HepG2 (cell line): ENCODE measurements around the gene NEMF. TPM values are rescaled to one million over a fixed set of nuclear protein-coding genes. Genes with fewer than 3 reads are reported as not detected.

Source experiments
- ATAC-seq: fragments of 200-7000 bp; cut with Tn5 transposase; 3 replicates; pipeline ENCODE4 v1.9.1; 2020; ENCODE audit warnings: mild to moderate bottlenecking, moderate library complexity
- BruUV-seq: library from RNA; stranded (reverse); fragments of 400-500 nt; replicated peaks from 2 replicates; lab custom pipeline; 2021; lab: Mats Ljungman, UMichigan
- CTCF ChIA-PET: fragments of 300-600 bp; formaldehyde crosslinking; extraction: SDS; loops from one replicate; lab custom pipeline; 2021; ENCODE audit warnings: low total read pairs, inconsistent platforms, low intra/inter-chr PET ratio; lab: Yijun Ruan, JAX
- POLR2A ChIA-PET: fragments of 350-600 bp; sonication (Branson Sonifier 250); formaldehyde crosslinking; loops from one replicate; lab custom pipeline; 2020; ENCODE audit warnings: antibody characterized with exemption, inconsistent platforms; lab: Yijun Ruan, JAX
- DNase-seq: peaks from one replicate; pipeline ENCODE4 v3.0.0-alpha.2; 2015; ENCODE audit warnings: low spot score
- FAIRE-seq: peaks from 3 replicates; lab custom pipeline; 2011; peaks lifted over from hg19 to GRCh38; lab: Jason Lieb, UNC
- H2AFZ ChIP-seq: one replicate; pipeline ENCODE4 v1.6.1; 2011; ENCODE audit warnings: low read length, inconsistent platforms
- H3K27ac ChIP-seq: fragments of 300-600 bp; 3 replicates; pipeline ENCODE4 v1.8.0; 2011; ENCODE audit warnings: mixed run types, mild to moderate bottlenecking, mixed read lengths, low read length, inconsistent platforms; ENCODE audit not compliant: insufficient read depth; ENCODE audit errors: extremely low read length
- H3K27me3 ChIP-seq, 2 experiments: fragments of 200-600 bp in 1 of 2; 2 replicates in 1 of 2; 3 replicates in 1 of 2; pipeline versions ENCODE4 v1.6.0 to v1.8.0; 2011; ENCODE audit warnings: low read length in 2 of 2, mild to moderate bottlenecking in 2 of 2, moderate library complexity in 2 of 2, inconsistent platforms in 1 of 2; ENCODE audit not compliant: insufficient read depth in 2 of 2, control insufficient read depth in 1 of 2
- H3K36me3 ChIP-seq, 2 experiments: fragments of 200-600 bp in 1 of 2; replicated peaks in 1 of 2; 2 replicates in 1 of 2; 3 replicates in 1 of 2; pipeline versions ENCODE4 v1.5.1 to v1.8.0; 2011; ENCODE audit warnings: low read length in 2 of 2, inconsistent platforms in 1 of 2; ENCODE audit not compliant: insufficient read depth in 2 of 2, control insufficient read depth in 1 of 2
- H3K4me1 ChIP-seq: 2 replicates; pipeline ENCODE4 v1.5.1; 2012; ENCODE audit warnings: low read length, inconsistent platforms; ENCODE audit not compliant: insufficient read depth
- H3K4me2 ChIP-seq: 2 replicates; pipeline ENCODE4 v1.6.0; 2011; ENCODE audit warnings: low read depth, low read length, inconsistent platforms
- H3K4me3 ChIP-seq, 3 experiments: fragments of 200-600 bp in 1 of 3; sonication (generic), shearing (Covaris generic) in 1 of 3; replicated peaks in 1 of 3; 2 replicates each; pipeline ENCODE4 v1.5.1; 2011 to 2016; ENCODE audit warnings: low read length in 3 of 3, inconsistent platforms in 2 of 3, low read depth in 2 of 3, mild to moderate bottlenecking in 2 of 3, control low read depth in 1 of 3, mixed read lengths in 1 of 3; ENCODE audit not compliant: insufficient read depth in 1 of 3
- H3K79me2 ChIP-seq: one replicate; pipeline ENCODE4 v1.6.1; 2011; ENCODE audit warnings: low read length, inconsistent platforms; ENCODE audit not compliant: insufficient read depth
- H3K9ac ChIP-seq: 2 replicates; pipeline ENCODE4 v1.6.0; 2011; ENCODE audit warnings: mild to moderate bottlenecking, low read depth, low read length, inconsistent platforms; ENCODE audit not compliant: insufficient read depth
- H3K9me3 ChIP-seq: 2 replicates; pipeline ENCODE4 v1.5.1; 2012; ENCODE audit warnings: mild to moderate bottlenecking, low read length
- H4K20me1 ChIP-seq: 2 replicates; pipeline ENCODE4 v1.6.0; 2011; ENCODE audit warnings: inconsistent platforms, mild to moderate bottlenecking, low read length, moderate library complexity; ENCODE audit not compliant: insufficient read depth
- GABPA ChIP-seq, 2 experiments: IDR thresholded peaks; 2 replicates each; pipeline ENCODE4 v1.6.1; 2011 to 2016; ENCODE audit warnings: low read depth in 2 of 2, low read length in 1 of 2, missing biosample characterization in 1 of 2, missing genetic modification characterization in 1 of 2
- GFI1 ChIP-seq: sonication (generic); formaldehyde crosslinking; IDR thresholded peaks from 2 replicates; pipeline ENCODE4 v1.5.0; 2020; ENCODE audit warnings: missing genetic modification reagents, mild to moderate bottlenecking, borderline replicate concordance
- HNRNPL ChIP-seq: fragments of 200-400 bp; formaldehyde crosslinking; IDR thresholded peaks from 2 replicates; pipeline ENCODE4 v1.6.1; 2017; ENCODE audit warnings: mild to moderate bottlenecking, low read depth, low read length
- KDM1A ChIP-seq: IDR thresholded peaks from 2 replicates; pipeline ENCODE4 v1.6.1; 2016; ENCODE audit warnings: missing compliant biosample characterization
- KDM6A ChIP-seq: IDR thresholded peaks from 2 replicates; pipeline ENCODE4 v1.6.1; 2016; ENCODE audit warnings: low read depth
- NFIC ChIP-seq: IDR thresholded peaks from 2 replicates; pipeline ENCODE4 v1.6.1; 2012; ENCODE audit warnings: mild to moderate bottlenecking, low read length, inconsistent platforms
- PAF1 ChIP-seq: IDR thresholded peaks from 2 replicates; pipeline ENCODE4 v1.6.1; 2016; ENCODE audit warnings: missing genetic modification reagents, missing compliant biosample characterization
- SSRP1 ChIP-seq: IDR thresholded peaks from 2 replicates; pipeline ENCODE4 v1.6.1; 2016; ENCODE audit warnings: control low read depth
- ZNF343 ChIP-seq: sonication (generic); formaldehyde crosslinking; IDR thresholded peaks from 2 replicates; pipeline ENCODE4 v1.4.0; 2020; ENCODE audit warnings: mild to moderate bottlenecking, missing genetic modification reagents
- ZNF607 ChIP-seq: sonication (generic); formaldehyde crosslinking; IDR thresholded peaks from 2 replicates; pipeline ENCODE4 v1.5.1; 2020; ENCODE audit warnings: missing genetic modification reagents, mild to moderate bottlenecking, borderline replicate concordance
- ZNF652 ChIP-seq: IDR thresholded peaks from 2 replicates; pipeline ENCODE4 v1.6.1; 2016; ENCODE audit warnings: low read depth, borderline replicate concordance
- ZSCAN29 ChIP-seq: sonication (generic); formaldehyde crosslinking; conservative IDR thresholded peaks from 2 replicates; pipeline ENCODE4 v1.4.0; 2020; ENCODE audit warnings: mild to moderate bottlenecking, missing genetic modification reagents
- WGBS: methylation state at CpG from one replicate; pipeline ENCODE4 v1.1.6; 2017; ENCODE audit warnings: low lambda C conversion rate; 5-methylcytosine and 5-hydroxymethylcytosine counted together
- in situ Hi-C: cut with HindIII; loops from 2 replicates; pipeline ENCODE4 v1.10.0; 2017; ENCODE audit warnings: low pct_unique_long_range_greater_than_20kb; ENCODE audit not compliant: extremely low pct_ligation_motif_present
- intact Hi-C: fragments of 100-400 bp; cut with micrococcal nuclease; formaldehyde crosslinking; loops from one replicate; pipeline ENCODE4 v1.10.0; 2022; ENCODE audit not compliant: unreplicated experiment
- polyA plus RNA-seq, 8 experiments: library from polyadenylated mRNA; depleted of rRNA in 3 of 8; stranded (reverse) in 7 of 8; unstranded in 1 of 8; fragments of >200 nt; fragmentation: Illumina TruSeq in 4 of 8; extraction: Trizol in 4 of 8; gene quantifications; 2 replicates each; pipeline versions ENCODE4 v1.2.1 to v1.2.3, GENCODE V29; 2011 to 2016; ENCODE audit warnings: low read depth in 4 of 8, missing spikeins in 1 of 8, mixed read lengths in 1 of 8; ENCODE audit not compliant: insufficient read depth in 1 of 8
- total RNA-seq, 5 experiments: library from RNA; depleted of rRNA; stranded (reverse); fragments of >200 nt; fragmentation: Illumina TruSeq; extraction: Trizol; gene quantifications; 2 replicates each; pipeline ENCODE4 v1.2.3, GENCODE V29; 2016; ENCODE audit warnings: low read depth in 1 of 5
- TF ChIP-seq, protein P1 (sequence below): sonication (generic); formaldehyde crosslinking; IDR thresholded peaks from 2 replicates; pipeline ENCODE4 v1.9.0; 2022; ENCODE audit warnings: low read depth, missing genetic modification reagents
- TF ChIP-seq, protein P2 (sequence below): sonication (generic); formaldehyde crosslinking; IDR thresholded peaks from 2 replicates; pipeline ENCODE4 v1.5.1; 2020; ENCODE audit warnings: missing genetic modification reagents, mild to moderate bottlenecking, borderline replicate concordance

The NEMF gene
- total and polyA plus RNA-seq, 2 of the 13 experiments (the other 11 are each of a cell fraction or from before 2014, with no cell fraction given): 21.3 to 57.9 TPM

DNA sequence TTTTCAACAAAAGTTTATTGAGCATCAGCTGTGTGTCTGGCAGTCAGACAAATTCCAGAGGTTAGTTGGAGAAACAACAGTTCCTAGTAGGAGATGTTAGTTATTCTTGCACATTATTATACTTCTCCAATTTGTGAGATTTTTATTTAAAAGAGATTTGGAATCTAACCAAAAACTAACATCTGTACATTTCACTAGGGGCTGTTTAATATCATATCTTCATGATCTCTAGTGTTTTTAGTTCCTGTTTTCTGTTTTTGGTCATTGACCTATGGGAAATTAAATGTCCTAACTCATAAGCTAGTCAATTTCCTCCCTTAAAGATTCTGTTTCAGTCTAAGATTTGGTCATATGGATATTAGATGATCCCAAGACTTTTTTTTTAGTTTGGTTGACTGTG lies 118.8 kb downstream of the NEMF start:
- in situ Hi-C loops: no loop called here
- no peak for FAIRE-seq

DNA sequence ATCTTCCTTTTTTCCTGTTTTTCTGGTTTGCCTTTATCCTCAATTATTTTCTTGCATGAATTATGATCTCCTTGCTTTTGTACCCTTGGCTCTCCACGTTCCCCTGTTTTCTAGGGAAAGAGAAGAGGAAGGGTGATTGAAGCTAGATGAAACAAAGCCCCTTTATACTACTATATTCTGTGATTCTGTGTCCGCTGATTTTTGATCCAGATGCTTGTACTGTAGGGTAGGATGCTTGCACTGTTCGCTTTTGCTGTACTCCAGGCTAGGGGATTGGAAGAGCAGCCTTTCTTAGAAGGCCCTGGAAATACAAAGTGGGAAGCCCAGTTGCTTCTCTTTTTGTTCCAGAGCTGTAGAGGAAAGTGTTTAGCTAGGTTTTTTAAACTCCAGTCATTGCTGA lies 119.7 kb downstream of the NEMF start:
- POLR2A ChIA-PET: interaction anchor here (0.6 kb wide), 1 partner anchor 12 kb away, joined by 3 read pairs; no protein-coding TSS in a partner anchor

More for the DNA sequence above, 118.8 kb downstream of the NEMF start:
- Histone ChIP-seq H4K20me1 (no peaks in the 10 kb centered on the region), H3K4me1 (no peaks in the 10 kb centered on the region), H2AFZ (no peak overlapping the region), H3K79me2 (no peaks in the 10 kb centered on the region), H3K4me2 (no peak overlapping the region), H3K27ac (no peak overlapping the region), H3K4me3 (no peak overlapping the region), H3K27me3 (no peaks in the 10 kb centered on the region), H3K36me3 (no peaks in the 10 kb centered on the region), H3K9ac (no peak overlapping the region), H3K9me3 (no peaks in the 10 kb centered on the region)
- ATAC-seq (no peak), DNase-seq (no peak)
- intact Hi-C loops: no loop called here
- BruUV-seq: no TSS peak
- POLR2A ChIA-PET: no interaction called here
- CTCF ChIA-PET: no interaction called here
- TF ChIP-seq GABPA (IDR thresholded peaks at IDR 0.05; ENCODE audit: low read depth, low read length) (no peak), GABPA (CRISPR knock-in tag; IDR thresholded peaks at IDR 0.05; ENCODE audit: low read depth) (no peak), ZNF607 (CRISPR knock-in tag) (no peak), ZNF343 (CRISPR knock-in tag) (no peak), ZSCAN29 (no peak), KDM6A (no peak), SSRP1 (CRISPR knock-in tag) (no peak)
- TF ChIP-seq, protein P1, sequence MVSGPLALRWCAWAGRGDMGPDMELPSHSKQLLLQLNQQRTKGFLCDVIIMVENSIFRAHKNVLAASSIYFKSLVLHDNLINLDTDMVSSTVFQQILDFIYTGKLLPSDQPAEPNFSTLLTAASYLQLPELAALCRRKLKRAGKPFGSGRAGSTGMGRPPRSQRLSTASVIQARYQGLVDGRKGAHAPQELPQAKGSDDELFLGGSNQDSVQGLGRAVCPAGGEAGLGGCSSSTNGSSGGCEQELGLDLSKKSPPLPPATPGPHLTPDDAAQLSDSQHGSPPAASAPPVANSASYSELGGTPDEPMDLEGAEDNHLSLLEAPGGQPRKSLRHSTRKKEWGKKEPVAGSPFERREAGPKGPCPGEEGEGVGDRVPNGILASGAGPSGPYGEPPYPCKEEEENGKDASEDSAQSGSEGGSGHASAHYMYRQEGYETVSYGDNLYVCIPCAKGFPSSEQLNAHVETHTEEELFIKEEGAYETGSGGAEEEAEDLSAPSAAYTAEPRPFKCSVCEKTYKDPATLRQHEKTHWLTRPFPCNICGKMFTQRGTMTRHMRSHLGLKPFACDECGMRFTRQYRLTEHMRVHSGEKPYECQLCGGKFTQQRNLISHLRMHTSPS (CRISPR knock-in tag): no peak
- TF ChIP-seq, all 625 proteins: peak for 0

More for the DNA sequence above, 119.7 kb downstream of the NEMF start:
- Histone ChIP-seq H3K4me3 (no peak overlapping the region), H3K9ac (no peak overlapping the region), H3K4me2 (no peak overlapping the region), H3K9me3 (no peaks in the 10 kb centered on the region), H2AFZ (no peak overlapping the region), H3K27me3 (no peaks in the 10 kb centered on the region), H3K36me3 (no peaks in the 10 kb centered on the region), H4K20me1 (no peaks in the 10 kb centered on the region), H3K79me2 (no peaks in the 10 kb centered on the region), H3K4me1 (no peaks in the 10 kb centered on the region), H3K27ac (no peak overlapping the region)
- in situ Hi-C loops: no loop called here
- intact Hi-C loops: no loop called here
- FAIRE-seq: no peak
- ATAC-seq: no peak
- WGBS: 55% methylated on average over 3 of the region's 3 CpGs
- CTCF ChIA-PET: no interaction called here
- DNase-seq: no peak
- BruUV-seq: no TSS peak
- TF ChIP-seq HNRNPL: no peak
- no peak for TF ChIP-seq NFIC
- TF ChIP-seq, protein P2, sequence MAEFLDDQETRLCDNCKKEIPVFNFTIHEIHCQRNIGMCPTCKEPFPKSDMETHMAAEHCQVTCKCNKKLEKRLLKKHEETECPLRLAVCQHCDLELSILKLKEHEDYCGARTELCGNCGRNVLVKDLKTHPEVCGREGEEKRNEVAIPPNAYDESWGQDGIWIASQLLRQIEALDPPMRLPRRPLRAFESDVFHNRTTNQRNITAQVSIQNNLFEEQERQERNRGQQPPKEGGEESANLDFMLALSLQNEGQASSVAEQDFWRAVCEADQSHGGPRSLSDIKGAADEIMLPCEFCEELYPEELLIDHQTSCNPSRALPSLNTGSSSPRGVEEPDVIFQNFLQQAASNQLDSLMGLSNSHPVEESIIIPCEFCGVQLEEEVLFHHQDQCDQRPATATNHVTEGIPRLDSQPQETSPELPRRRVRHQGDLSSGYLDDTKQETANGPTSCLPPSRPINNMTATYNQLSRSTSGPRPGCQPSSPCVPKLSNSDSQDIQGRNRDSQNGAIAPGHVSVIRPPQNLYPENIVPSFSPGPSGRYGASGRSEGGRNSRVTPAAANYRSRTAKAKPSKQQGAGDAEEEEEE (CRISPR knock-in tag): no peak
- no peak for TF ChIP-seq ZNF652 (CRISPR knock-in tag)
- no peak for TF ChIP-seq PAF1
- no peak for TF ChIP-seq KDM1A
- TF ChIP-seq GFI1 (CRISPR knock-in tag): no peak
